SK-N-SH (cell line): ENCODE measurements around the gene MEI4.

ENCODE experiments used
- CHD2 ChIP-seq: fragments of 150-350 bp; IDR thresholded peaks from 2 replicates; pipeline ENCODE4 v1.6.1; 2018; ENCODE audit warnings: low read length; ENCODE audit not compliant: partially characterized antibody
- CTCF ChIP-seq: fragments of 200-600 bp; sonication (generic); IDR thresholded peaks from 2 replicates; pipeline ENCODE4 v1.6.1; 2017; ENCODE audit warnings: antibody characterized with exemption, mild to moderate bottlenecking, moderate library complexity
- EP300 ChIP-seq, 2 experiments: IDR thresholded peaks; 2 replicates each; pipeline versions ENCODE4 v1.4.0 to v1.6.1; 2012; ENCODE audit warnings: borderline replicate concordance in 1 of 2, low read depth in 1 of 2, low read length in 1 of 2
- GABPA ChIP-seq: IDR thresholded peaks from 2 replicates; pipeline ENCODE4 v1.4.0; 2012; ENCODE audit warnings: low read depth, mild to moderate bottlenecking
- JUND ChIP-seq: IDR thresholded peaks from 2 replicates; pipeline ENCODE4 v1.4.0; 2012
- POLR2AphosphoS5 ChIP-seq: IDR thresholded peaks from 2 replicates; pipeline ENCODE4 v1.6.1; 2012; ENCODE audit warnings: low read depth, low read length
- RAD21 ChIP-seq: IDR thresholded peaks from 2 replicates; pipeline ENCODE4 v1.6.1; 2012; ENCODE audit warnings: mild to moderate bottlenecking, low read length
- SIN3A ChIP-seq: IDR thresholded peaks from 2 replicates; pipeline ENCODE4 v1.6.1; 2012; ENCODE audit warnings: low read depth, mild to moderate bottlenecking, low read length, moderate library complexity, borderline replicate concordance

GRCh38 chr6:77893391-77893790 is 240.6 kb downstream of the MEI4 start:
- TF ChIP-seq CTCF (no peak), POLR2AphosphoS5 (no peak), RAD21 (no peak), GABPA (no peak), JUND (no peak), SIN3A (no peak), CHD2 (no peak), EP300 (IDR thresholded peaks at IDR 0.05; ENCODE audit: borderline replicate concordance in 1 of 2, low read depth in 1 of 2, low read length in 1 of 2) (no peak)
